Measurements from ENCODE around the gene CASTOR2. TPM values are rescaled to one million over a fixed set of nuclear protein-coding genes. Genes with fewer than 3 reads are reported as not detected.

The CASTOR2 gene
- total and polyA plus RNA-seq, 2 of the 13 experiments (the other 11 are each of a cell fraction or from before 2014, with no cell fraction given) = 7.0 to 8.7 TPM

DNA sequence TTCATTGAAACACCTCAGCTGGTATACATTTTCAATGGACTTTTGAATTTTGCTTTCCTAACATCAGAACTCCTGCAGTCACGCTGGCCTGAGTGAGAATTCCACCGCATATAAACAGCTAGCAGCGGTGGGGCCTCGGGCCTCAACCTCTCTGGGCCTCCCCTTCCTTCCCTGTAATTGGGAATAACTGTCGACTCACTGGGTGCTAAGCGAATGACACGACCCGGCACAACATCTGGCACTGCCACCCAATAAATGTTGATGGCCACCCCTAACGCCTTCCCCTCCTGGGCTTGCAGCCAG lies 108.4 kb downstream of the CASTOR2 start:
- no peaks in the 10 kb centered on the region for H3K27me3 ChIP-seq (ENCODE audit: control insufficient read depth in 1 of 2, insufficient read depth in 2 of 2, low read length in 2 of 2)
- CTCF ChIA-PET (ENCODE audit: low intra/inter-chr PET ratio, low total read pairs) = no interaction called here
- H3K36me3 ChIP-seq (replicated peaks in 1 of 2; ENCODE audit: control insufficient read depth in 1 of 2, insufficient read depth in 2 of 2, low read length in 2 of 2) = peaks cover 3 to 19% of the 10 kb centered on the region in 2 experiments; a peak in 3 of 5 replicates
- DNase-seq (ENCODE audit: low spot score) = peak; percentile 10
- WGBS (ENCODE audit: low lambda C conversion rate) = 0% methylated on average over 9 of the region's 9 CpGs
- peaks cover 11% of the 10 kb centered on the region for H3K4me1 ChIP-seq (ENCODE audit: insufficient read depth, low read length)
- H3K27ac ChIP-seq (ENCODE audit: extremely low read length, insufficient read depth, low read length) = peak overlapping the region; percentile 87
- peak overlapping the region; percentile 91 for H3K4me2 ChIP-seq (ENCODE audit: low read depth, low read length)
- no peaks in the 10 kb centered on the region for H3K9me3 ChIP-seq (ENCODE audit: low read length)
- no peak overlapping the region for H2AFZ ChIP-seq (ENCODE audit: low read length)
- in situ Hi-C loops (cut with HindIII; ENCODE audit: extremely low pct_ligation_motif_present, low pct_unique_long_range_greater_than_20kb) = no loop called here
- FAIRE-seq = no peak
- H3K79me2 ChIP-seq (ENCODE audit: insufficient read depth, low read length) = peaks cover 11% of the 10 kb centered on the region
- peak; percentile 26 for ATAC-seq
- H3K4me3 ChIP-seq (replicated peaks in 1 of 3; ENCODE audit: insufficient read depth in 1 of 3, low read depth in 2 of 3, low read length in 3 of 3) = peak overlapping the region; percentile 62 to 96 (median 95)
- POLR2A ChIA-PET = interaction anchor here (0.9 kb wide), 1 partner anchor 27 kb away, joined by 3 read pairs; no protein-coding TSS in a partner anchor
- H3K9ac ChIP-seq (ENCODE audit: insufficient read depth, low read depth, low read length) = peak overlapping the region; percentile 96
- TSS peak; percentile 85 for BruUV-seq (replicated peaks)
- intact Hi-C loops (cut with micrococcal nuclease; ENCODE audit: unreplicated experiment) = no loop called here
- no peaks in the 10 kb centered on the region for H4K20me1 ChIP-seq (ENCODE audit: insufficient read depth, low read length)
- peak; percentile 51; the same call in 1 of the 2 replicates for TF ChIP-seq ARHGAP35 (CRISPR knock-in tag; IDR thresholded peaks at IDR 0.05; ENCODE audit: borderline replicate concordance)
- 0 out of 2 replicates have a peak, but pooled peaks have one; percentile 26 for TF ChIP-seq ZNF343 (CRISPR knock-in tag; IDR thresholded peaks at IDR 0.05)
- TF ChIP-seq HDAC1 (CRISPR knock-in tag; IDR thresholded peaks at IDR 0.05) = 0 out of 2 replicates have a peak, but pooled peaks have one; percentile 6
- TF ChIP-seq, protein P1, sequence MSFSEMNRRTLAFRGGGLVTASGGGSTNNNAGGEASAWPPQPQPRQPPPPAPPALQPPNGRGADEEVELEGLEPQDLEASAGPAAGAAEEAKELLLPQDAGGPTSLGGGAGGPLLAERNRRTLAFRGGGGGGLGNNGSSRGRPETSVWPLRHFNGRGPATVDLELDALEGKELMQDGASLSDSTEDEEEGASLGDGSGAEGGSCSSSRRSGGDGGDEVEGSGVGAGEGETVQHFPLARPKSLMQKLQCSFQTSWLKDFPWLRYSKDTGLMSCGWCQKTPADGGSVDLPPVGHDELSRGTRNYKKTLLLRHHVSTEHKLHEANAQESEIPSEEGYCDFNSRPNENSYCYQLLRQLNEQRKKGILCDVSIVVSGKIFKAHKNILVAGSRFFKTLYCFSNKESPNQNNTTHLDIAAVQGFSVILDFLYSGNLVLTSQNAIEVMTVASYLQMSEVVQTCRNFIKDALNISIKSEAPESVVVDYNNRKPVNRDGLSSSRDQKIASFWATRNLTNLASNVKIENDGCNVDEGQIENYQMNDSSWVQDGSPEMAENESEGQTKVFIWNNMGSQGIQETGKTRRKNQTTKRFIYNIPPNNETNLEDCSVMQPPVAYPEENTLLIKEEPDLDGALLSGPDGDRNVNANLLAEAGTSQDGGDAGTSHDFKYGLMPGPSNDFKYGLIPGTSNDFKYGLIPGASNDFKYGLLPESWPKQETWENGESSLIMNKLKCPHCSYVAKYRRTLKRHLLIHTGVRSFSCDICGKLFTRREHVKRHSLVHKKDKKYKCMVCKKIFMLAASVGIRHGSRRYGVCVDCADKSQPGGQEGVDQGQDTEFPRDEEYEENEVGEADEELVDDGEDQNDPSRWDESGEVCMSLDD (CRISPR knock-in tag; IDR thresholded peaks at IDR 0.05; ENCODE audit: borderline replicate concordance) = 0 out of 2 replicates have a peak, but pooled peaks have one; percentile 32
- no peak for TF ChIP-seq ZNF207 (IDR thresholded peaks at IDR 0.05; ENCODE audit: borderline replicate concordance)
- TF ChIP-seq ZNF737 (CRISPR knock-in tag; IDR thresholded peaks at IDR 0.05; ENCODE audit: borderline replicate concordance) = 0 out of 2 replicates have a peak, but pooled peaks have one; percentile 65
- TF ChIP-seq, protein P2, sequence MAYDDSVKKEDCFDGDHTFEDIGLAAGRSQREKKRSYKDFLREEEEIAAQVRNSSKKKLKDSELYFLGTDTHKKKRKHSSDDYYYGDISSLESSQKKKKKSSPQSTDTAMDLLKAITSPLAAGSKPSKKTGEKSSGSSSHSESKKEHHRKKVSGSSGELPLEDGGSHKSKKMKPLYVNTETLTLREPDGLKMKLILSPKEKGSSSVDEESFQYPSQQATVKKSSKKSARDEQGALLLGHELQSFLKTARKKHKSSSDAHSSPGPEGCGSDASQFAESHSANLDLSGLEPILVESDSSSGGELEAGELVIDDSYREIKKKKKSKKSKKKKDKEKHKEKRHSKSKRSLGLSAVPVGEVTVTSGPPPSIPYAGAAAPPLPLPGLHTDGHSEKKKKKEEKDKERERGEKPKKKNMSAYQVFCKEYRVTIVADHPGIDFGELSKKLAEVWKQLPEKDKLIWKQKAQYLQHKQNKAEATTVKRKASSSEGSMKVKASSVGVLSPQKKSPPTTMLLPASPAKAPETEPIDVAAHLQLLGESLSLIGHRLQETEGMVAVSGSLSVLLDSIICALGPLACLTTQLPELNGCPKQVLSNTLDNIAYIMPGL (CRISPR knock-in tag; IDR thresholded peaks at IDR 0.05; ENCODE audit: borderline replicate concordance in 1 of 2, low read depth in 1 of 2) = 0 out of 4 replicates have a peak, but pooled peaks of 1 of the 2 experiments have one; percentile 6
- TF ChIP-seq, protein P3, sequence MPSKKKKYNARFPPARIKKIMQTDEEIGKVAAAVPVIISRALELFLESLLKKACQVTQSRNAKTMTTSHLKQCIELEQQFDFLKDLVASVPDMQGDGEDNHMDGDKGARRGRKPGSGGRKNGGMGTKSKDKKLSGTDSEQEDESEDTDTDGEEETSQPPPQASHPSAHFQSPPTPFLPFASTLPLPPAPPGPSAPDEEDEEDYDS (CRISPR knock-in tag; IDR thresholded peaks at IDR 0.05) = 0 out of 2 replicates have a peak, but pooled peaks have one; percentile 18
- TF ChIP-seq, protein P4, sequence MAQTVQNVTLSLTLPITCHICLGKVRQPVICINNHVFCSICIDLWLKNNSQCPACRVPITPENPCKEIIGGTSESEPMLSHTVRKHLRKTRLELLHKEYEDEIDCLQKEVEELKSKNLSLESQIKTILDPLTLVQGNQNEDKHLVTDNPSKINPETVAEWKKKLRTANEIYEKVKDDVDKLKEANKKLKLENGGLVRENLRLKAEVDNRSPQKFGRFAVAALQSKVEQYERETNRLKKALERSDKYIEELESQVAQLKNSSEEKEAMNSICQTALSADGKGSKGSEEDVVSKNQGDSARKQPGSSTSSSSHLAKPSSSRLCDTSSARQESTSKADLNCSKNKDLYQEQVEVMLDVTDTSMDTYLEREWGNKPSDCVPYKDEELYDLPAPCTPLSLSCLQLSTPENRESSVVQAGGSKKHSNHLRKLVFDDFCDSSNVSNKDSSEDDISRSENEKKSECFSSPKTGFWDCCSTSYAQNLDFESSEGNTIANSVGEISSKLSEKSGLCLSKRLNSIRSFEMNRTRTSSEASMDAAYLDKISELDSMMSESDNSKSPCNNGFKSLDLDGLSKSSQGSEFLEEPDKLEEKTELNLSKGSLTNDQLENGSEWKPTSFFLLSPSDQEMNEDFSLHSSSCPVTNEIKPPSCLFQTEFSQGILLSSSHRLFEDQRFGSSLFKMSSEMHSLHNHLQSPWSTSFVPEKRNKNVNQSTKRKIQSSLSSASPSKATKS (CRISPR knock-in tag; IDR thresholded peaks at IDR 0.05) = no peak
- TF ChIP-seq LCORL (IDR thresholded peaks at IDR 0.05) = no peak
- TF ChIP-seq LCORL (CRISPR knock-in tag; IDR thresholded peaks at IDR 0.05) = 0 out of 2 replicates have a peak, but pooled peaks have one; percentile 3

Data from HepG2 (cell line).